ENCODE results near the gene TNFRSF12A. TPM values are rescaled to one million over a fixed set of nuclear protein-coding genes. Genes with fewer than 3 reads are reported as not detected.
A peak's percentile ranks its signal among the peaks of the same experiment; 100 is the strongest.

The TNFRSF12A gene
- total RNA-seq, 1 donor from 2014 or later: 12.3 TPM

- H3K9me3 ChIP-seq: no peaks in the 10 kb centered on the region
- no peak overlapping the region for H3K27ac ChIP-seq
- peaks cover 33% of the 10 kb centered on the region for H3K27me3 ChIP-seq
- intact Hi-C loops (cut with DNase I): no loop called here
- DNase-seq (ENCODE audit: extremely low spot score in 2 of 2): no peak
- H3K4me1 ChIP-seq: peaks cover 26% of the 10 kb centered on the region
- H3K4me3 ChIP-seq: no peak overlapping the region
- no peaks in the 10 kb centered on the region for H3K36me3 ChIP-seq
- TF ChIP-seq POLR2AphosphoS5 (IDR thresholded peaks at IDR 0.05; ENCODE audit: insufficient read depth in 1 of 2, low read depth in 1 of 2): no peak
- TF ChIP-seq POLR2A (IDR thresholded peaks at IDR 0.05): no peak
- TF ChIP-seq, protein P1, sequence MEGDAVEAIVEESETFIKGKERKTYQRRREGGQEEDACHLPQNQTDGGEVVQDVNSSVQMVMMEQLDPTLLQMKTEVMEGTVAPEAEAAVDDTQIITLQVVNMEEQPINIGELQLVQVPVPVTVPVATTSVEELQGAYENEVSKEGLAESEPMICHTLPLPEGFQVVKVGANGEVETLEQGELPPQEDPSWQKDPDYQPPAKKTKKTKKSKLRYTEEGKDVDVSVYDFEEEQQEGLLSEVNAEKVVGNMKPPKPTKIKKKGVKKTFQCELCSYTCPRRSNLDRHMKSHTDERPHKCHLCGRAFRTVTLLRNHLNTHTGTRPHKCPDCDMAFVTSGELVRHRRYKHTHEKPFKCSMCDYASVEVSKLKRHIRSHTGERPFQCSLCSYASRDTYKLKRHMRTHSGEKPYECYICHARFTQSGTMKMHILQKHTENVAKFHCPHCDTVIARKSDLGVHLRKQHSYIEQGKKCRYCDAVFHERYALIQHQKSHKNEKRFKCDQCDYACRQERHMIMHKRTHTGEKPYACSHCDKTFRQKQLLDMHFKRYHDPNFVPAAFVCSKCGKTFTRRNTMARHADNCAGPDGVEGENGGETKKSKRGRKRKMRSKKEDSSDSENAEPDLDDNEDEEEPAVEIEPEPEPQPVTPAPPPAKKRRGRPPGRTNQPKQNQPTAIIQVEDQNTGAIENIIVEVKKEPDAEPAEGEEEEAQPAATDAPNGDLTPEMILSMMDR (IDR thresholded peaks at IDR 0.05): no peak
Observed at GRCh38 chr16:3044708-3045107, 24.5 kb downstream of the TNFRSF12A start.

DNA sequence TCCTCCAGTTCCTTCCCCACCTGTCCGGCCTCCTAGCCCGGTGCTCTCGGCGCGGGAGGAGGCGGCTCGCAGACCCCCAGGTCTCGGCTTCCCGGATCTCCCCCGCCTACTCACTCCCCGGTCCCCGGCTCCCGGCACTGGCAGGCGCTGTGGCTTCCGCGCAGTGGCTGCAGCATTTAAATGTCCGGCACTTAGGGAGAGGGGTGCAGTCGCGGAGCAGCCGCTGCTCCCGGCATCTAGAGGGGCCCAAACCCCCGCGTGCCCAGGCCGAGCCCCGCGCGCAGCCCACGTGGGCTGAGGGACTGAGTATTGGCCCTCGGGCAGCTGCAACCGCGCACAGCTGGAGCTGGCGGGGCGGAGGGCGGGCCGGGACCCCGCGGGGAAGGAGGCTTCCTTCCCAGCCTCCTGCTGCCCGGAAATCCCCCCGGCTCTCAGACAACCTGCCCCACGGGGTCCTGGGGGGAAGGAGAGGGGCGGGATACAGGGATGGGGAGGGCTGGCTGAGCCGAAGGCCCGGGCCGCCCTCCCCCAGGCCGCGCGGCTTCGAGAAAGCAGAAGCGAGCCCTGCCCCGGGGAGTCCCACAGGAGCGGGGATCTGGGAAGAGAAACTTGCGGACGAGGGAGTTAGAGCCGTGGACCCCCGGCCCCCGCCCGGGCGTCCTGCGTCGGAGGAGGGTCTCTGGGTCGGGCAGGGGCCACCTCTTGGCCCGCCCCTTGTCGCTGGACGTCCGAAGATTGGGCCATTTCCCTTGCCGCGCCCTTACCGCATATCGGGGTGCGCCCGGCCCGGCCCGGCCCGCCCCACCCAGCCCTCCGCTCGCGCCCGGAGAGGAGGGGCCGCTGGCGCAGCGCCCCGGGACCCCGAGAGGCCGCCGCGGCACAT, 25.8 kb downstream of the TNFRSF12A start, which contains the start of gene MMP25:
Gene MMP25 (plus strand): TSS at position 804 of the 883 bp plus-strand sequence. CDS start 357 bp downstream, outside the sequence.
- Histone ChIP-seq H3K9me3 (no peaks in the 10 kb centered on the region), H3K4me3 (peak within 1 kb of the TSS; percentile 46 to 51), H3K27ac (no peak within 1 kb of the TSS), H3K27me3 (peaks cover 33% of the 10 kb centered on the region), H3K36me3 (no peaks in the 10 kb centered on the region), H3K4me1 (peaks cover 26% of the 10 kb centered on the region)
- intact Hi-C loops (cut with DNase I): no loop called here
- DNase-seq (ENCODE audit: extremely low spot score in 2 of 2): no peak
- no peak for TF ChIP-seq POLR2AphosphoS5 (IDR thresholded peaks at IDR 0.05; ENCODE audit: insufficient read depth in 1 of 2, low read depth in 1 of 2)
- TF ChIP-seq POLR2A (IDR thresholded peaks at IDR 0.05): no peak
- TF ChIP-seq, protein P1 (IDR thresholded peaks at IDR 0.05): no peak

GRCh38 chr16:3046641-3047386, 26.6 kb downstream of the TNFRSF12A start:
- Histone ChIP-seq H3K27me3 (peaks cover 33% of the 10 kb centered on the region), H3K9me3 (no peaks in the 10 kb centered on the region), H3K4me3 (peak overlapping the region; percentile 46 to 51), H3K27ac (no peak overlapping the region), H3K4me1 (peaks cover 26% of the 10 kb centered on the region), H3K36me3 (no peaks in the 10 kb centered on the region)
- no peak for DNase-seq (ENCODE audit: extremely low spot score in 2 of 2)
- intact Hi-C loops (cut with DNase I): no loop called here
- TF ChIP-seq, protein P1 (IDR thresholded peaks at IDR 0.05): no peak
- TF ChIP-seq POLR2AphosphoS5 (IDR thresholded peaks at IDR 0.05; ENCODE audit: insufficient read depth in 1 of 2, low read depth in 1 of 2) (no peak), POLR2A (IDR thresholded peaks at IDR 0.05) (no peak)

DNA sequence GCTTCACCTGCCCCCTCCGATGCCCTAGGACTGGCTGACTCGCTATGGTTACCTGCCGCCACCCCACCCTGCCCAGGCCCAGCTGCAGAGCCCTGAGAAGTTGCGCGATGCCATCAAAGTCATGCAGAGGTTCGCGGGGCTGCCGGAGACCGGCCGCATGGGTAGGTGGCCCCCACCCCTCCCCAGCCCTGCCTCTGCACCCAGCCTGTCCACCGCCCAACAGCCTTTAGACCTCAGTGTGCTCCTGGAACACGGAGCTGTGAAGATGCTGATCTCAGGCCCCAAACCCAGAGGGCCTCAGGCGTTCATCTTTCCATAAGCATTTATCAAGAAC, 27.2 kb downstream of the TNFRSF12A start:
- no peaks in the 10 kb centered on the region for H3K9me3 ChIP-seq
- H3K27me3 ChIP-seq: peaks cover 33% of the 10 kb centered on the region
- intact Hi-C loops (cut with DNase I): no loop called here
- H3K4me1 ChIP-seq: peaks cover 26% of the 10 kb centered on the region
- DNase-seq (ENCODE audit: extremely low spot score in 2 of 2): no peak
- H3K4me3 ChIP-seq: no peak overlapping the region
- H3K27ac ChIP-seq: no peak overlapping the region
- TF ChIP-seq POLR2AphosphoS5 (IDR thresholded peaks at IDR 0.05; ENCODE audit: insufficient read depth in 1 of 2, low read depth in 1 of 2) (no peak), POLR2A (IDR thresholded peaks at IDR 0.05) (no peak)
- TF ChIP-seq, protein P1 (IDR thresholded peaks at IDR 0.05): no peak
- no peaks in the 10 kb centered on the region for H3K36me3 ChIP-seq

All from vagina (tissue), 2 donors.